IMR-90 (cell line): Measurements from ENCODE around the gene TRIM2. TPM values are rescaled to one million over a fixed set of nuclear protein-coding genes. Genes with fewer than 3 reads are reported as not detected.

ENCODE experiments used
- ATAC-seq: fragments of 200-7000 bp; cut with Tn5 transposase; 2 replicates; pipeline ENCODE4 v1.9.1; 2020; ENCODE audit warnings: low read depth, mild to moderate bottlenecking, moderate library complexity
- BruUV-seq: library from RNA; stranded (reverse); fragments of 400-500 nt; replicated peaks from 2 replicates; lab custom pipeline; 2021; lab: Mats Ljungman, UMichigan
- CTCF ChIA-PET: fragments of 300-600 bp; formaldehyde crosslinking; extraction: SDS; loops from one replicate; lab custom pipeline; 2021; ENCODE audit warnings: antibody characterized with exemption; lab: Yijun Ruan, JAX
- POLR2A ChIA-PET: fragments of 300-600 bp; sonication (Branson Sonifier 250); formaldehyde crosslinking; loops from one replicate; lab custom pipeline; 2022; ENCODE audit warnings: antibody characterized with exemption; ENCODE audit not compliant: unreplicated experiment; lab: Charles Lee
- DNase-seq: peaks from one replicate; pipeline ENCODE4 v3.0.0; 2013
- H2AFZ ChIP-seq: replicated peaks from 2 replicates; pipeline ENCODE3; 2013; ENCODE audit warnings: low read length, mild to moderate bottlenecking; ENCODE audit not compliant: poor library complexity
- H2AK5ac ChIP-seq: 2 replicates; pipeline ENCODE4 v1.6.1; 2013; ENCODE audit warnings: low read depth, low read length, inconsistent platforms
- H2AK9ac ChIP-seq: replicated peaks from 2 replicates; pipeline ENCODE3; 2013; ENCODE audit warnings: mild to moderate bottlenecking, low read depth, low read length, moderate library complexity; ENCODE audit not compliant: poor library complexity
- H2BK120ac ChIP-seq: 2 replicates; pipeline ENCODE4 v1.6.1; 2013; ENCODE audit warnings: low read depth, low read length, inconsistent platforms
- H2BK15ac ChIP-seq: 3 replicates; pipeline ENCODE4 v1.6.1; 2013; ENCODE audit warnings: low read depth, low read length, inconsistent platforms
- H2BK20ac ChIP-seq: 2 replicates; pipeline ENCODE4 v1.6.1; 2013; ENCODE audit warnings: low read depth, mild to moderate bottlenecking, inconsistent platforms, low read length, moderate library complexity
- H2BK5ac ChIP-seq: 2 replicates; pipeline ENCODE4 v1.6.1; 2013; ENCODE audit warnings: mild to moderate bottlenecking, low read depth, low read length, inconsistent platforms; ENCODE audit not compliant: poor library complexity, severe bottlenecking
- H3K14ac ChIP-seq: replicated peaks from 2 replicates; pipeline ENCODE4 v1.6.1; 2013; ENCODE audit warnings: low read depth, low read length, inconsistent platforms
- H3K18ac ChIP-seq: 2 replicates; pipeline ENCODE4 v1.6.1; 2013; ENCODE audit warnings: low read depth, low read length, control low read depth
- H3K23ac ChIP-seq: 2 replicates; pipeline ENCODE4 v1.6.1; 2013; ENCODE audit warnings: low read depth, low read length, inconsistent platforms
- H3K27ac ChIP-seq: 2 replicates; pipeline ENCODE4 v1.5.1; 2013; ENCODE audit warnings: mild to moderate bottlenecking, control low read depth, low read length; ENCODE audit not compliant: insufficient read depth
- H3K27me3 ChIP-seq: 2 replicates; pipeline ENCODE4 v1.6.1; 2013; ENCODE audit warnings: low read length; ENCODE audit not compliant: control insufficient read depth, insufficient read depth
- H3K36me3 ChIP-seq: 2 replicates; pipeline ENCODE4 v1.6.1; 2013; ENCODE audit warnings: low read length, mixed read lengths; ENCODE audit not compliant: control insufficient read depth, insufficient read depth
- H3K4ac ChIP-seq: 2 replicates; pipeline ENCODE4 v1.6.1; 2013; ENCODE audit warnings: low read depth, low read length, inconsistent platforms
- H3K4me1 ChIP-seq: 2 replicates; pipeline ENCODE4 v1.6.1; 2013; ENCODE audit warnings: low read length, mixed read lengths; ENCODE audit not compliant: control insufficient read depth, insufficient read depth
- H3K4me2 ChIP-seq: 2 replicates; pipeline ENCODE4 v1.6.1; 2013; ENCODE audit warnings: low read depth, mild to moderate bottlenecking, control low read depth, low read length, moderate library complexity
- H3K4me3 ChIP-seq: 2 replicates; pipeline ENCODE4 v1.5.1; 2013; ENCODE audit warnings: low read depth, mild to moderate bottlenecking, control low read depth, low read length, moderate library complexity; ENCODE audit not compliant: insufficient read depth
- H3K56ac ChIP-seq: 2 replicates; pipeline ENCODE4 v1.6.1; 2013; ENCODE audit warnings: low read length, inconsistent platforms; ENCODE audit not compliant: insufficient read depth; ENCODE audit errors: extremely low read depth
- H3K79me1 ChIP-seq, 2 experiments: 2 replicates each; pipeline ENCODE4 v1.6.1; 2013; ENCODE audit warnings: low read length in 2 of 2, inconsistent platforms in 1 of 2, low read depth in 1 of 2
- H3K9ac ChIP-seq: 2 replicates; pipeline ENCODE4 v1.6.1; 2013; ENCODE audit warnings: low read depth, low read length, control low read depth
- H3K9me1 ChIP-seq: 2 replicates; pipeline ENCODE4 v1.6.1; 2013; ENCODE audit warnings: low read length, inconsistent platforms; ENCODE audit not compliant: insufficient read depth
- H3K9me3 ChIP-seq: 2 replicates; pipeline ENCODE4 v1.6.1; 2013; ENCODE audit warnings: low read length; ENCODE audit not compliant: control insufficient read depth, insufficient read depth
- H4K20me1 ChIP-seq: 2 replicates; pipeline ENCODE4 v1.6.1; 2013; ENCODE audit warnings: low read length, inconsistent platforms; ENCODE audit not compliant: insufficient read depth
- H4K5ac ChIP-seq: 2 replicates; pipeline ENCODE4 v1.6.1; 2013; ENCODE audit warnings: mild to moderate bottlenecking, low read depth, low read length, control low read depth
- H4K8ac ChIP-seq, 2 experiments: 2 replicates each; pipeline ENCODE4 v1.6.1; 2013; ENCODE audit warnings: low read depth in 2 of 2, low read length in 2 of 2, control low read depth in 1 of 2, inconsistent platforms in 1 of 2
- H4K91ac ChIP-seq: 2 replicates; pipeline ENCODE4 v1.6.1; 2013; ENCODE audit warnings: low read depth, low read length, inconsistent platforms; ENCODE audit not compliant: insufficient read depth
- ELK1 ChIP-seq: fragments of 150-350 bp; IDR thresholded peaks from 2 replicates; pipeline ENCODE4 v1.6.1; 2016; ENCODE audit warnings: low read depth, mild to moderate bottlenecking, low read length, moderate library complexity, borderline replicate concordance
- MAFK ChIP-seq: IDR thresholded peaks from 2 replicates; pipeline ENCODE4 v1.6.1; 2012; ENCODE audit warnings: low read depth, low read length, improper control_type of control experiment
- MAZ ChIP-seq: IDR thresholded peaks from 2 replicates; pipeline ENCODE4 v1.6.1; 2012; ENCODE audit warnings: low read depth, mild to moderate bottlenecking, low read length, improper control_type of control experiment, moderate library complexity, borderline replicate concordance
- MXI1 ChIP-seq: IDR thresholded peaks from 2 replicates; pipeline ENCODE4 v1.6.1; 2012; ENCODE audit warnings: low read depth, mild to moderate bottlenecking, low read length, moderate library complexity, borderline replicate concordance
- NFE2L2 ChIP-seq: fragments of 150-350 bp; IDR thresholded peaks from 2 replicates; pipeline ENCODE4 v1.6.1; 2016; ENCODE audit warnings: low read depth, mild to moderate bottlenecking, low read length
- POLR2A ChIP-seq: IDR thresholded peaks from 2 replicates; pipeline ENCODE4 v1.6.1; 2012; ENCODE audit warnings: mild to moderate bottlenecking, low read depth, low read length
- RAD21 ChIP-seq: IDR thresholded peaks from 2 replicates; pipeline ENCODE4 v1.6.1; 2012; ENCODE audit warnings: low read length, improper control_type of control experiment
- RCOR1 ChIP-seq: IDR thresholded peaks from 2 replicates; pipeline ENCODE4 v1.6.1; 2012; ENCODE audit warnings: mild to moderate bottlenecking, low read length, improper control_type of control experiment; ENCODE audit not compliant: insufficient replicate concordance
- SMC3 ChIP-seq: fragments of 150-350 bp; IDR thresholded peaks from 2 replicates; pipeline ENCODE4 v1.6.1; 2016; ENCODE audit warnings: low read depth, mild to moderate bottlenecking, antibody characterized with exemption, low read length, moderate library complexity
- USF2 ChIP-seq: fragments of 150-350 bp; IDR thresholded peaks from 2 replicates; pipeline ENCODE4 v1.6.1; 2017; ENCODE audit warnings: mild to moderate bottlenecking, antibody characterized with exemption, low read length, low read depth
- WGBS, 2 experiments: methylation state at CpG; one replicate each; pipeline versions ENCODE4 v1.1.5 to v1.1.7; 2013; ENCODE audit warnings: missing lambda C conversion rate in 2 of 2; ENCODE audit not compliant: insufficient read length in 1 of 2; ENCODE audit errors: extremely low coverage in 2 of 2; 5-methylcytosine and 5-hydroxymethylcytosine counted together
- dilution Hi-C: fragments of 300-500 bp; cut with HindIII; formaldehyde crosslinking; loops from one replicate; pipeline ENCODE4 v1.14.3; 2018; ENCODE audit warnings: low sequenced_read_pairs; ENCODE audit not compliant: unreplicated experiment
- in situ Hi-C: fragments of 300-500 bp; cut with MboI; formaldehyde crosslinking; loops from 3 replicates; pipeline ENCODE4 v1.14.3; 2019; ENCODE audit warnings: low sequenced_read_pairs, inconsistent platforms, mixed read lengths
- intact Hi-C: fragments of 100-400 bp; cut with micrococcal nuclease; formaldehyde crosslinking; loops from 2 replicates; pipeline ENCODE4 v1.10.0; 2022
- polyA plus RNA-seq, 3 experiments: library from polyadenylated mRNA; depleted of rRNA; stranded (reverse); fragments of >200 nt; gene quantifications; 2 replicates each; pipeline ENCODE4 v1.2.3, GENCODE V29; 2012; ENCODE audit warnings: low replicate concordance in 1 of 3
- total RNA-seq: library from RNA; depleted of rRNA; stranded (reverse); fragments of >200 nt; gene quantifications from 2 replicates; pipeline ENCODE4 v1.2.3, GENCODE V29; 2012

Gene TRIM2
- total and polyA plus RNA-seq, 2 of the 4 experiments (the other 2 are of a cell fraction) = 16.0 to 64.2 TPM

- TF ChIP-seq NFE2L2 = no peak
- no peak for TF ChIP-seq ELK1
These were observed 53.7 kb downstream of the TRIM2 start (continued) for GRCh38 chr4:153257991-153258390.

GRCh38 chr4:153258750-153259149 lies 54.5 kb downstream of the TRIM2 start:
- peaks cover 5% of the 10 kb centered on the region for H3K4me1 ChIP-seq
- H2BK5ac ChIP-seq = no peak overlapping the region
- no peaks in the 10 kb centered on the region; the same call in 1 of the 2 replicates for H3K36me3 ChIP-seq
- H3K9ac ChIP-seq = no peak overlapping the region
- H4K91ac ChIP-seq = no peak overlapping the region
- CTCF ChIA-PET = no interaction called here
- H4K8ac ChIP-seq = no peak overlapping the region
- no peak overlapping the region for H3K18ac ChIP-seq
- no peak overlapping the region for H3K14ac ChIP-seq
- H2BK120ac ChIP-seq = no peak overlapping the region
- no peak overlapping the region for H2BK20ac ChIP-seq
- ATAC-seq = no peak
- POLR2A ChIA-PET = no interaction called here
- no peak overlapping the region for H2AFZ ChIP-seq
- no peak overlapping the region for H3K4ac ChIP-seq
- H2AK9ac ChIP-seq = no peak overlapping the region
- TF ChIP-seq USF2 (no peak), SMC3 (no peak), MAFK (no peak), RAD21 (no peak), MXI1 (no peak), RCOR1 (no peak), MAZ (no peak), POLR2A (no peak)
- no peak overlapping the region for H2AK5ac ChIP-seq
- H3K56ac ChIP-seq = no peak overlapping the region
- H3K79me1 ChIP-seq = peaks cover 25 to 57% of the 10 kb centered on the region in 2 experiments
- H4K5ac ChIP-seq = no peak overlapping the region
- no peak overlapping the region for H3K4me2 ChIP-seq
- H3K27me3 ChIP-seq = no peaks in the 10 kb centered on the region
- dilution Hi-C loops (no loop called here), intact Hi-C loops (no loop called here), in situ Hi-C loops (no loop called here)
- 0 out of 2 replicates have a peak, but pooled peaks cover 3% of the 10 kb centered on the region for H4K20me1 ChIP-seq
- no peak overlapping the region for H3K27ac ChIP-seq
- H3K23ac ChIP-seq = no peak overlapping the region
- no TSS peak for BruUV-seq
- DNase-seq = no peak
- H3K9me1 ChIP-seq = peaks cover 6% of the 10 kb centered on the region; the same call in 1 of the 2 replicates
- H2BK15ac ChIP-seq = no peak overlapping the region
- no CpG with 5 or more reads among the region's 4 CpGs for WGBS, 2 experiments
- peaks cover 2% of the 10 kb centered on the region for H3K9me3 ChIP-seq
- H3K4me3 ChIP-seq = no peak overlapping the region
